HUES6 (cell line): Measurements from ENCODE around the gene BICDL1.

Source experiments
- H3K27ac ChIP-seq: 2 replicates; pipeline ENCODE4 v1.7.0; 2013; ENCODE audit warnings: low read depth, mild to moderate bottlenecking, low read length, inconsistent platforms
- H3K27me3 ChIP-seq: 2 replicates; pipeline ENCODE4 v1.6.1; 2013; ENCODE audit warnings: low read length; ENCODE audit not compliant: control insufficient read depth, insufficient read depth
- H3K36me3 ChIP-seq: 2 replicates; pipeline ENCODE4 v1.6.1; 2013; ENCODE audit warnings: low read length; ENCODE audit not compliant: control insufficient read depth, insufficient read depth
- H3K4me1 ChIP-seq: 2 replicates; pipeline ENCODE4 v1.6.1; 2013; ENCODE audit warnings: low read length; ENCODE audit not compliant: control insufficient read depth, insufficient read depth
- H3K4me3 ChIP-seq: 2 replicates; pipeline ENCODE4 v1.5.1; 2013; ENCODE audit warnings: low read depth, low read length
- H3K9ac ChIP-seq: one replicate; pipeline ENCODE4 v1.6.1; 2013; ENCODE audit warnings: mild to moderate bottlenecking, low read length
- H3K9me3 ChIP-seq: 2 replicates; pipeline ENCODE4 v1.6.1; 2013; ENCODE audit warnings: low read depth, low read length; ENCODE audit not compliant: control insufficient read depth, insufficient read depth

Gene BICDL1

DNA sequence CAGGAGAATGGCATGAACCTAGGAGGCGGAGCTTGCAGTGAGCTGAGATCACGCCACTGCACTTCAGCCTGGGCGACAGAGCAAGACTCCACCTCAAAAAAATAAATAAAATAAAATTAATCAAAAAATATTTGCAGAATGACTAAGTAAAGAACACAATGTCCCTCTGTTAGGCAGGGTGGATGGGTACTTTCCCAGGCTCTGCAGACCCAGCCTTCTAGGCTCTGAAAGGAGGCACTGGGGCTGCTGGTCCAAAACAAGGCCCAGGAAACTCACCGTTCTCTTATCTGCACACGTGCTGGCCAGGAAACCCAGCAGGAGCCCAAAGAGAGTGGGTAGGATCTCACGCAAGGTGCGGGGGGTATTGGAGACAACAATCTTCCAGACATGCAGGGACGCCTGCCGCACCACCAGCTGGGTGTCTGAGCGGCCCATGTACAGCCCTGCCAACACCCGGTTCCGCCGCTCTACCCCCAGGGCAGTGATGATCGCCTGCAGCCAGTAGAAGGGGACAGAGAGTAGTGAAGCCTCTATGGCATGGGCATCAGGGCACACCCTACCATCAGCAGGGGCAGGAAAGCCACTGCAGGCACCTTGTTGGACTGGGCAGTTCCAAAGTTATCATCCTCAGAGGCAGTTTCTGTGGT lies 153.3 kb downstream of the BICDL1 start:
- Histone ChIP-seq H3K4me3 (no peak overlapping the region), H3K4me1 (no peaks in the 10 kb centered on the region), H3K27ac (no peak overlapping the region), H3K36me3 (peaks cover 94% of the 10 kb centered on the region), H3K9me3 (no peaks in the 10 kb centered on the region), H3K9ac (no peak overlapping the region), H3K27me3 (no peaks in the 10 kb centered on the region)
